Stimulated activated CD4-positive, alpha-beta T cell treated with anti-CD3 and anti-CD28 coated beads, Interleukin-4, amount 100 ng/mL, for 24 hours (primary cell): Measurements from ENCODE around the gene B3GALNT2.
"Not testable (repeated sequence)": the region's sequence is repeated elsewhere in the genome, so short reads cannot be mapped to it uniquely, and the experiment has no call there.

Source experiments
- DNase-seq: peaks from one replicate; pipeline ENCODE4 v3.0.0-alpha.2; 2020

Gene B3GALNT2

DNA sequence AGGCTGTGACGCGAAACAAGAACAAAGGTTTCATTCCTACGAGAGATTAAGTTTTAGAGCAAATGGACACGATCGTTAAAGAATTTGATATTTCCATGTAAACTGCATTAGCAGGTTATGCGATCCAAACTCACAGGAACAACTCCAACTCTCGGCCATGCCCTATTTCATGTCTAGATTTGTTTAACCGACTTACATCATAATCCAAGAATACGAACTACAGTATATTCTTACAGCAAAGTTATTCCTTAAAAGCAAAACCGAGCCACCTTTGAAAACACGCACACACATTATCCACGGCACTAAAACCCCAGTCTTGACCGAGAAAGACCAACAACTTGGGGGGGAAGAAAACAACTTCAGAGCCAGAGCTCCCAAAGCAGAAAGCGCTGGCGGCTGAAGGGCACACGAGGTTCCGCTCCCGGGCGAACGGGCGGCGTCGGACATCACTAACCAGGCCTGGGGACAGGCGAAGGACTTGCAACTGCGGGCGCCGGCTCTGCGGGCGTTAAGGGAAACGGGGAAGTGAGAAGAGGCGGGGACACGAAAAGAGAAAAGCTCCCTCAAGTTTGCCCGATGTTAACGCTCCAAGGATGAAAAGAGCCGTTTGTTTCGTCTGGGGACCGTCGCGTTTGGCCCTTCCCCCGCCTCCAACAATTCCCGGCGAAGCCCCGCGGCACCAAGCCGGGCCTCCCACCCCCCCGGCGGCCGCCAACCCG, 690 bp downstream of the B3GALNT2 start:
- peak; percentile 32 for DNase-seq

DNA sequence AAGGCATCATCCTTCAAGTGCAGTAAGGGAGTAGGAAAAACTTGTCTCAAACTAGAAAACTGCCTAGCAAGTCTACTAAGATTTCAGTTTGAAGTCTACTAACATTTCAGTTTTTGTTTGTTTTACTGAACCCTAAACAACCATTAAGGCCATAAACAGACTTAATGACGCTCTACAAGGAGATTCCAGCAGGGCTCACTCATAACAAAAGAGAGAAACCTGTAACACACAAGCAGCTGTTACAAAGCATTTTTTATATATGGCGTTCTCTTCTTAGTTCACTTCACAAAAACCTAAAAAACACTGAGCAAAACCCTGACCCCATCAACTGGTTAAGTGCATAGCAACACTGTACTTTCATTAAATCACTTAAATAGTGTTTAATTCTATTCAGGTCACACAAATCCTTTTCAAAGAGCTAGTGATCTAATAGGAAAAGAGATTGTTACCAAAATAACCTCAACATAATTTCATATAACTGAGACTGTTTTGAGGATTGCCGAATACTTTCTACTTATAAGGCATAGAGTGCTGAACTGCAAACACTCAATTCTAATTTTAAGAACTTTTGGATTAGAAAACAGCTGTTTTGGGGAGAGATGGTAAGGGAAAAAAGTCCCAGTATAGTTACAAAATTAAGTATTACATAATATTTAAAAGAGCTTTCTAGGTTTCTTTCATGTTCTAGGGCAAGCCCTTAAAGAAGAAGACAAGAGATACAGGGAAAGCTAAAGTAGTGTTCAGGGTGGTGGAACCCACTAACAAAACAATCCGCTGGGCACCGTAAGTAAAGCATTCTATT, 1.4 kb downstream of the B3GALNT2 start:
- DNase-seq: no peak

DNA sequence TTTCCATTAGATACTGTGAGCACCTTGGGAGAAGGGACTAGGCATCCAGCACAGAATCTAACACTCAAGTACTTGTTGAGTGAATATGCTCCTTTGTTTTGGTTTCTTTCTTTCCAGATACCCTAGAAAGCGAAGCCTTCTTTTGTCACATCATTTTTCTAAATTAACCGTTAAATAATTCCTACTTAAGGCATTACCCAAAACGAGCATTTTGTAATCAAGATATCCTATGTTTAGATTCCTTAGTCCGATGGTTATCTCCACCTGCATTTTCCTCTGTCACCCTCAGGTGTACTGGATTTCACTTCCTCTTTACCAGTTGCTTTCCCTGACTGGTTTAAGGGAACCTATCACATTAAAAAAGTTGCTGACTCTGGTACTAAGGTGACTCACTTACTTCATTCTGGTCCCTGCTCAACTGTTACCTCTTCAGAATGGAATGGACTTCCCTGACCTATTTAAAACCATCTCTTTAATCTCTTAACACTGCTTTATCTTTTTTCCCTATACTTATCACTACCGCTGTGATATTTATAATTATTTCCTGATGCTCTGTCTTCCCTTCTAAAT, 3.2 kb downstream of the B3GALNT2 start:
- no peak for DNase-seq

DNA sequence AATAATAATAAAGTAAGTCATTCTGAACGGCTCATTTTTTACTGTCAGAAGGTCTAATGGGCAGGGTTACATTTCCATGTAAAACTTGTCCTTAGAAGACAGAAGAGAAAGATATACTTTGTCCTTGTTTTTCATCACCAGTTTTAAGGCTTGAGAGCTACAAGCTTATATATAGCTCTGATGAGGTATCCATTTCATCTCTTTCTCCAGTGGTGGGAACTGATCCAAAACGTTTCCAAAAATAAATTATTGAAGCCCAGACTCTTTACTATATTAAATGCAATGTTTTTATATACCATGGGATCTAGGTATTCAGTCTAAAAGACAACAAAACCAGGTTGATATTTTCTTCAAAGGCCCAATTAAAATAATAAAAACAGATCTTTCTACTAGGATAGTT, 8.7 kb downstream of the B3GALNT2 start:
- no peak for DNase-seq

DNA sequence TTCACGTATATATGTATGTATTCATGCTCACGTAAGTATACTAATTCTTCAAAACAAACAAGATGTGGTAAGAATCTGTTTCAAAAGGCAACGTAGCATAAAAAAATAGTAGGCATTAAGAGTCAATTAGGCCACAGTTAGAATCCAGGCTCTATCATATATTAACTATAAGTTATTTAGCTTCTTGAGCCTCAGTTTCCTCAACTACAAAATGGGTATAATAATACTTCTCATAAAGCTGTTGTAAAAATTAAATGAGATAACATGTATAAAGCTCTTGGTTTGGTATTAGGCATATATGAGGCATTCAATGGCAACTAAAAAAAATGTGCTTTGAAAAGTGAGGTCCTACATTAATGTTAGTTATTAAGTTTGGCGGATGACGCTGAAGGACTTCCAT, 9.2 kb downstream of the B3GALNT2 start:
- no peak for DNase-seq

DNA sequence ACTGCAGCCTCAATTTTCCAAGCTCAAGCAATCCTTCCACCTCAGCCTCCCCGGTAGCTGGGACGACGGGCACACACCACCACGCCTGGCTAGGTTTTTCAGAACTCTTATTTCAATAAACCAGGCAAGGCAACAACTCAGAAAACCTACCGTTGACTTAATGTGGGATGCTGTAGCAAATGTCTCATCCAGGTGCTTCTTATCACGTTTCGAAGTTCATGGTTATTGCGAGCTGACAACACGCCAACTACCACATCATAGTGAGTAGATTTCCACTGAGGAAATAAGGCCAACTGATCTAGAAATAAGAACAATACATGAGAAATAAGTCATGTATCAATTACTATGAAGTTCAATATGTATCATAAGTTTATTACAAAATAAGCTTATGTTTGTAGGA, 9.7 kb downstream of the B3GALNT2 start:
- DNase-seq: no peak

DNA sequence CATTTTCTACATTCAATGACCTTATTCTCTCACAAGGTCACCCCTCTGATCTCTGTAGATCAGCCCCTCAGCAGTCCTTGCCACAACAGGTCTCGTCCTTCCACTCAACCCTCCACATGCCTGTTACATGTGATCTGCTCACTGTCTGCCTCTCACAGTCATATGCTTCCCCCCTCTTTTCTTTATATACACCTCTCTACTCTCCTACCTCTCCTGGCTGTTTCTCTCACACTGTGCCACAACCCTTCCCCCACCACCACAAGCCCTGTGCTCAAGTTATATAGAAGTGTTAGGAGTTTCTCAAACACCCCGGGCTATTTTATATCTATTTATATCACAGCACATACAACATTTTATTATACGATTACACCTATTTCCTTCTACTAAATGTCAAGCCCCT, 12.6 kb downstream of the B3GALNT2 start:
- no peak for DNase-seq

DNA sequence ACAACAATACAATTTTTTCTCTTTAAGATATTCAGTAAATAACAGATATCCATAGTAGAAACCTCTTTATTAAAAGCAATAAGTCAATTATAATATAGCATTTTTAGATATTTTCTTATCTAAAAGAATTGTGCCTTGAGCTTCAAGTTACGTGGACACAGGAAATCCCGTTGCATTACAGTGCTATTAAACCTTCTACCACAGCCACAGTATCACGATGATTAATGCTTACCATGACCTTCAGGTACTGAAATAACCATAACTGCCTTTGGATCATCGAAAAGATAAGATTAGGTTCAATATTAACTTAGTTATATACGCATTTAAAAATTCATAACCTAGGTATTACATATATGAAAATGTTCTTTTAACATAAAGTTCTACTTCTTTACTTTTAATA, 17.9 kb downstream of the B3GALNT2 start:
- no peak for DNase-seq

DNA sequence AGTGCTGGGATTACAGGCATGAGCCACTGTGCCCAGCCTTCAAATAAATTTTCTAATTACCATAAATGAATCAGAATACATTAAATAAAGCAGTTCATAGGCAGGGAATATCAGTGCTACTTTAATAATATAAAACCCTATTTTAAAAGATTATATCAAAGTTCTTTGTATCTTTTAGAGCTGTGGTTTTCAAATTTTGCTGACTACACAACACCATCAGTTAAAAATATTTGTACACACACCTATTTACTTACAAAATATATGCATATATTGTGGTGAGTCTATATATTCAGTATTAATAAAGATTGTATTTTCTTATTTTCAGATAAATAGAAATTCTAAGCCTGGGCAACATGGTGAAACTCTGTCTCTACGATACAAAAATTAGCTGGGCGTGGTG, 18.7 kb downstream of the B3GALNT2 start:
- no peak for DNase-seq

DNA sequence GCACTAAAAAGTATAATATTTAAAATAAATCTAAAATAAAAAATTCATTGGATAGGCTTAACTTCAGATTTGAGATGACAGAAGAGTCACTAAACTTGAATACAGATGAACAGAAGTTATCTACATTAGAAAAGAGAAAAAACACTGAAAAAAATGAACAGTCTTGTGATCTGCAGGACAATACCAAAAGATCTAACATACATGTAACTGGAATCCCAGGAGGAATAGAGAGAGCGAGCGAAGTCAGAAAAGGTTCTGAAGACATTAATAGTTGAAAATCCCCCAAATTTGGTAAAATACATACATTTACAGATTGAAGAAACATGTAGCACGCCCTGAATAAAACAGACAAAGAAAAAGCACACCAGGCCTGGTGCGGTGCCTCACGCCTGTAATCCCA, 21.2 kb downstream of the B3GALNT2 start:
- DNase-seq: no peak

DNA sequence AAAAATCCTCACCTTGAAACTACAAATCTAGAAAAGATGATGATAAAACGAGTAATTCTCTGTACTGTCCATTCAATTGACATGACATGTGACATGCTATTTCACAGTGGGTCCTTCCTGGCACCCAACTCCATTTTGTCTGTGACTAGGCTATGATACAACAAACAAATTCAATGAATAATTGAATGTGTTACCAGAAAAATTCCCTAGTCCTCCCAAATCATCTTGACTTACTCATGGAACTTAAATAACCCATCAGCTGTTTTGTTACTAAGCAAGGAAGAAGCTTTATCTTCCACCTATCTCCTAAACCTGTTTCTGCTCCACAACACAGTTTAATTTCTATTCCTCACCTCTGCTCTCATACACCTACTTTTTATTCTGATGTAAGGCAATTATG, 30.4 kb downstream of the B3GALNT2 start:
- DNase-seq: no peak

DNA sequence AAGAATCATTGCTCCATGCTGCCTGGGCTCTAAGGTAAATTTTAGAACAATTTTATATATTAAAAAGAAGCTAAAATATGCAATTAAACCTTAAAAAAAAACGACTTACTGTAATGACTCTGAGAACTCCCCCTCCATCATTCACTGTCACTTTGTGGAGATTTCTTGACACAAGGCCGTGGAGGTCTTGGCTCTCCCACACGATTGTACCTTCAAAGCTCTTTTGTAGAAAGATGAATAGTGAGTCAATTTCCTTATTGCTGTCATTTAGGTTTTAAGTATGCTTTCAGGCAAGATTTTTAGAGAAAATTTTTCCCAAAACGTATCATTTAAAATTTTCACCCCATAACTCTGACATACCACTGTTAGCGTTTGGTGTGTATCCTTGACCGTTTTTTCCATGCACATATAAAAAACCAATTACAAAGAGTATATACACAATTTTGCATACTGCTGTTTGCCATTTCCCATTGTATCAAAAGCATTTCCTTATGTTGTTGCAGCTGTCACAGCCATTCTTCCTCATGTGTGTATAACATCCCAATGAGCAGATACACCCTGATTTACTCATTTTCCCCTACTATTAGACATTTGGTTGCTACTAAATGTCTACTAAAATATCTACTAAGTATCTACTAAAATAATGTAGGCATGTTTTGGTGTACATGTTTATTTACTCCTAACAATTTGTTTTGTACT, 33.4 kb downstream of the B3GALNT2 start:
- DNase-seq: no peak

DNA sequence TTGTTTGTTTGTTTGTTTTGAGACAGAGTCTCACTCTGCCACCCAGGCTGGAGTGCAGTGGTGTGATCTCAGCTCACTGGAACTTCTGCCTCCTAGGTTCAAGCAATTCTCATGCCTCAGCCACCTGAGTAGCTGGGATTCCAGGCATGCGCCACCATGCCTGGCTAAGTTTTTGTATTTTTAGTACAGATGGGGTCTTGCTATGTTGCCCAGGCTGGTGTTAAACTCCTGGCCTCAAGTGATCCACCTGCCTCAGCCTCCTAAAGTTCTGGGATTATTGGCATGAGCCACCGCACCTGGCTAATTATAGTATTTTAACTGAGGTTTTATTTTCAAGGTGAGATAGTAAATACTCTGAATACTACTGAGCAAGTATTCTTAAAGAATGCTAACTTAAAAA, 34.4 kb downstream of the B3GALNT2 start:
- not testable (repeated sequence) for DNase-seq

DNA sequence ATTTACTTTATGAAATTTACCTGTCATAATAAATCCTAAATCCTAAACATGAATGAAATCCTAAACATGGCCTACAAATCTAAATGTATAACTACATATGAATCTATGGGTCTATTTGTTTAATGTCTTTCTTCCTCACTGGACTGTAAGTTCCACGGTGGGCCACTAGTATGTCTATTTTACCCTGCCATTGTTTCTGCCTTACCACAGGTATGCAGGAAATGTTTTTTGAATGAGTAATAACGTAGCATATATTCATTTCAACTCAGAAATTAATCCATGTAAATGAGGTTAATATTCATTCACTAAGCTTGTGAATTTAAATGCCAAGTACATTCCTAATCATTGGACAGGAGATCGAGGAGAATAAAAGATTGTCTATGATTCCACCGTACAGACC, 35.3 kb downstream of the B3GALNT2 start:
- no peak for DNase-seq

DNA sequence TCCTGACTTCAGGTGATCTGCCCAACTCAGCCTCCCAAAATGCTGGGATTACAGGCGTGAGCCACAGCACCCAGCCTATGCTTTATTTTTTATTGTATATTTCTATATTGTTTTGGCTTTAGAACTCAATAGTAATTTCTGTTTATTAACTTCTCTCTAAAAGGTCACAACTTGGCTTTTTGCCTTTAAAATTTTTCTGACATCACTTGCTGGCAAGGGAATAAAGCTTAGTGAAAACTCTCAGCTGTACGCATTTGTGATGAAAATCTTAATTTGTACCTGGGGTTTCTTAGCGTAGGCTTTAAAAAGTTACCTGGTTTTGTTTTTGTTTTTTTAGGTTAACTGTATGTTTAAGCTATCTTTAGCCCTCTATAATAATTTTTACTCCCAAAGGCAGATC, 36.2 kb downstream of the B3GALNT2 start:
- no peak for DNase-seq

DNA sequence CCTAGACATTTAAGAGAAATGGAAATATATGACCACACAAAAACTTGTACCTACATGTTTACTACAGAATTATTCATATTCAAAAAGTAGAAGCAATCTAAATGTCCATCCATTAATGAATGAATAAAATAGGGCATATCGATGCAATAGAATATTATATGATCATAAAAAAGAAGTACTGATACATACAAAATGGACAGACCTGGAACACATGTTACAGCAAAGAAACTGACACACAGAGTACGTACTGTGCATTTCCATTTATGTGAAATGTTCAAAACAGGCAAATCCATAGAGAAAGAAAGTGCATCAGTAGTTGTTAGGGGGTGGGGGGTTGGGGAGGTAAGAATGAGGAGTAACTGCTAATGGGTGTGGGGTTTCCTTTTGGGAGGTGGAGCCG, 39.2 kb downstream of the B3GALNT2 start:
- DNase-seq: no peak

DNA sequence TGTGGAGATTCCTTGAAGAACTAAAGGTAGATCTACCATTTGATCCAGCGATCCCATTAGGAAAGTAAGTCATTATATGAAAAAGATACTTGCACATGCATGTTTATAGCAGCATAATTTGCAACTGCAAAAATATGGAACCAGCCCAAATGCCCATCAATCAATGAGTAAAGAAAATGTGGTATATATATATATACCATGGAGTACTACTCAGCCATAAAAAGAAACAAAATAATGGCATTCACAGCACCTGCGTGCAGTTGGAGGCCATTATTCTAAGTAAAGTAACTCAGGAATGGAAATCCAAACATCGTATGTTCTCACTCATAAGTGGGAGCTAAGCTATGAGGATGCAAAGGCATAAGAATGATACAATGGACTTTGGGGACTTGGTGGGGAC, 41.4 kb downstream of the B3GALNT2 start:
- not testable (repeated sequence) for DNase-seq

DNA sequence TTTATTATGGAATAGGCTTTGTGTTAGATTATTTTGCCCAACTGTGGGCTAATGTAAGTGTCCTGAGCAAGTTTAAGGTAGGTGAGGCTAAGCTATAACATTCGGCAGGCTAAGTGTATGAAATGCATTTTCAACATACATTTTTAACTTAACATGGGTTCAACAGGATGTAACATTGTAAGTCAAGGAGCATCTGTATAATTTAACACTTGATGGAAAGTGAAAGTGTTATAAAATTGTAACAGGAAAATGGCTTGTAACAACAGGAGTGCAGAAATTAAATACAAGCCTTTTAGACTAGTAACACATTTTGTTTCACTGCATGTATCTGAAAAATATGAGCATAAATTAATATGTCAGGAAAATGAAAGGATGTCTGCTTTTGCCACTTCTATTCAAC, 42.3 kb downstream of the B3GALNT2 start:
- DNase-seq: no peak

DNA sequence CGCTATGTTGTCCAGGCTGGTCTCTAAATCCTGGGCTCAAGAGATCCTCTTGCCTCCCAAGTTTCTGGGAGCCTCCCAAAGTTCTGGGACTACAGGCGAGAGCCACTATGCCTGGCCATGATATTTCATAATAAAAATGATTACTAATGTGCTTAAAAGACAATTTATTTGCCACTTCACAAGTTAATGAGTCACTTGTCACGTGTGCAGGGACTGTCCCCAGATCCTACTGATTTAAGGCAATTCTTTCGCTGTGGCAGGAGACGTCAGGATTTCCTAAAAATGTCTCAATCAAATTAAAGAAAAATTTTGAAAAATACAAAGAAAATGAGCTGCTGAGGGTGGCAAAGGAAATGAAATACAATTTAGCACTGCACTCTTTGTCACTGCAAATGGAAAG, 43.5 kb downstream of the B3GALNT2 start:
- no peak for DNase-seq

DNA sequence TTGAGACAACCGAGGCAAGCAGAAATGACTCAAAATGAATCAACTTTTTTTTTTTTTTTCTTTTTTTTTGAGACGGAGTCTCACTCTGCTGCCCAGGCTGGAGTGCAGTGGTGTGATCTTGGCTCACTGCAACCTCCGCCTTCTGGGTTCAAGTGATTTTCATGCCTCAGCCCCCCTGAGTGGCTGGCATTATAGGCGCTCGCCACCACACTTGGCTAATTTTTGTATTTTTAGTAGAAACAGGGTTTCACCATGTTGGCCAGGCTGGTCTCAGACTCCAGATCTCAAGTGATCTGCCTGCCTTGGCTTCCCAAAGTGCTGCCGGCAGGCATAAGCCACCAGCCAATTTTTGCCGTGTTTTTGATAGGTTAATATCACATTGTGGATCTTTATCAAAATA, 46.4 kb downstream of the B3GALNT2 start:
- DNase-seq: not testable (repeated sequence)

DNA sequence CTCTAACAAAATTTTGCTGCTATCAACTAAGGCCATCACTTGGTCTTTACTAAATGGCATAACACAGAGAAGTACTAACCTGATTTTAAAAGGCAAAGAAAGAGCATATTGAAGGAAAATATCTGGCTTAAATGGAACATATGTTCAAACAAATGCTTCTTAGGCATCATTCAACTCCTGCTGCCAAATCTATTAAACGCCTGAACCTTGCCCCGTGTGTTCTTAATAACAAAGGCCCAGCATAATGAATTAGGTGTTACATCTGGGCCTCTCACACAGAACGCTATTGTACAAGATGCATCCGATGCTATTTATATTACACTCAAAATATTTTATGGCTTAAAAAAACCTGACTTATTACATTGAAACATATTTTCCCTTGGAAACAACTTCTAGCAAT, 48.4 kb downstream of the B3GALNT2 start:
- no peak for DNase-seq

DNA sequence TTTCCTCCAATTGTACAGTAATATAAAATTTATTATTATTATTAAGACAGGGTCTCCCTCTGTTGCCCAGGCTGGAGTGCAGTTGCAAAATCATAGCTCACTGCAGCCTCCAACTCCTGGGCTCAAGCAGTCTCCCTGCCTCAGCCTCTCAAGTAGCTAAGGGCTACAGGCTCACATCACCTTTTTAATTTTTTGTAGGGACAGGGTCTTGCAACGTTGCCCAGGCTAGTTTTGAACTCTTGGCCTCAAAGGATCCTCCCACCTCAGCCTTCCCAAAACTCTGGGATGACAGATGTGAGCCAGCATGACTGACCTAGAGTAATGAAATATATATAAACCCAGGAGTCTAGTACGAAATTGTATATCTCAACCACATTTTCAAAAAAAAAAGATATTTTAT, 49.2 kb downstream of the B3GALNT2 start:
- no peak for DNase-seq

DNA sequence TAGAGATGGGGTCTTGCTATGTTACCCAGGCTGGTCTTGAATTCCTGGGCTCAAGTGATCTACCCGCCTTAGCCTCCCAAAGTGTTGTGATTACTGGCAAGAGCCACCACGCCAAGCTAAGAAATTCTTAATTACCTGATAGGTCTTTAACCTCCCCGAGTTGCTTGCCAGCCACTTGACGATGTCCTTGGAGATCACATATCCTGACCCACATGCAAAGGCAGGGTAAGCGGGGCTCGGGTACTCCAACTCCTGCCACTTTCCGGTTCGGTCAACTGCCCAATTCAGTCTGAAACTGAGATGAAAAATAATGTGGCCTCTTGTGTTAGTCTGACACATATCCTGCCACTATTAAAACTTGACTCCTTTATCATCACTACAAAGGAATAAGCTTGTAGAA, 50.2 kb downstream of the B3GALNT2 start:
- DNase-seq: no peak
